OCI-LY7 (cell line): ENCODE measurements around the gene PCNX2. TPM values are rescaled to one million over a fixed set of nuclear protein-coding genes. Genes with fewer than 3 reads are reported as not detected.

Experiments used
- BruUV-seq: library from RNA; stranded (reverse); fragments of 400-500 nt; replicated peaks from 2 replicates; lab custom pipeline; 2021; lab: Mats Ljungman, UMichigan
- CTCF ChIA-PET: fragments of 300-600 bp; sonication (Branson Sonifier 250); formaldehyde crosslinking; loops from one replicate; lab custom pipeline; 2022; ENCODE audit warnings: antibody characterized with exemption; ENCODE audit not compliant: unreplicated experiment; lab: Charles Lee
- POLR2A ChIA-PET: fragments of 300-600 bp; sonication (Branson Sonifier 250); formaldehyde crosslinking; loops from one replicate; lab custom pipeline; 2022; ENCODE audit warnings: antibody characterized with exemption; lab: Charles Lee
- DNase-seq: peaks from one replicate; pipeline ENCODE4 v3.0.0-alpha.2; 2015; ENCODE audit warnings: low spot score
- H2AFZ ChIP-seq: fragments of 200-600 bp; sonication (generic), shearing (Covaris generic); 2 replicates; pipeline ENCODE4 v1.6.1; 2014; ENCODE audit warnings: mild to moderate bottlenecking, antibody characterized with exemption, low read length, moderate library complexity
- H3K27ac ChIP-seq: fragments of 200-600 bp; sonication (generic); 2 replicates; pipeline ENCODE4 v1.5.1; 2014; ENCODE audit warnings: mixed run types, low read depth, mild to moderate bottlenecking, moderate library complexity, low read length, inconsistent platforms; ENCODE audit not compliant: poor library complexity, severe bottlenecking
- H3K36me3 ChIP-seq: fragments of 200-600 bp; sonication (generic); 2 replicates; pipeline ENCODE4 v1.6.1; 2014; ENCODE audit warnings: mild to moderate bottlenecking, antibody characterized with exemption, low read length, moderate library complexity, mixed read lengths; ENCODE audit not compliant: insufficient read depth
- H3K4me1 ChIP-seq: fragments of 200-600 bp; sonication (generic); 2 replicates; pipeline ENCODE4 v1.5.1; 2014; ENCODE audit warnings: mild to moderate bottlenecking, low read length; ENCODE audit not compliant: insufficient read depth, poor library complexity, severe bottlenecking
- H3K4me2 ChIP-seq: fragments of 200-600 bp; sonication (generic); 2 replicates; pipeline ENCODE4 v1.6.1; 2014; ENCODE audit warnings: mild to moderate bottlenecking, low read length
- H3K4me3 ChIP-seq: fragments of 200-600 bp; sonication (generic); 2 replicates; pipeline ENCODE4 v1.5.1; 2014; ENCODE audit warnings: mild to moderate bottlenecking, low read depth, low read length; ENCODE audit not compliant: poor library complexity, severe bottlenecking
- H3K79me2 ChIP-seq: fragments of 200-600 bp; sonication (generic); 2 replicates; pipeline ENCODE4 v1.6.1; 2016; ENCODE audit warnings: low read depth, mild to moderate bottlenecking, low read length, moderate library complexity, mixed read lengths; ENCODE audit not compliant: insufficient read depth
- H3K9me2 ChIP-seq: fragments of 200-600 bp; sonication (generic); 2 replicates; pipeline ENCODE4 v1.6.1; 2016; ENCODE audit warnings: mild to moderate bottlenecking, low read length, mixed read lengths; ENCODE audit not compliant: insufficient read depth
- H3K9me3 ChIP-seq: fragments of 200-600 bp; sonication (generic); 2 replicates; pipeline ENCODE4 v1.6.1; 2014; ENCODE audit warnings: mild to moderate bottlenecking, mixed run types, low read length, mixed read lengths
- H4K20me1 ChIP-seq: fragments of 200-600 bp; sonication (generic); 2 replicates; pipeline ENCODE4 v1.6.1; 2014; ENCODE audit warnings: mild to moderate bottlenecking, antibody characterized with exemption, low read length, moderate library complexity, mixed read lengths; ENCODE audit not compliant: insufficient read depth
- EZH2phosphoT487 ChIP-seq: fragments of 200-600 bp; sonication (generic); IDR thresholded peaks from 2 replicates; pipeline ENCODE4 v1.6.1; 2018; ENCODE audit warnings: low read depth, borderline replicate concordance, mild to moderate bottlenecking, mixed run types, antibody characterized with exemption, low read length, moderate library complexity, mixed read lengths
- intact Hi-C: fragments of 100-400 bp; cut with micrococcal nuclease; formaldehyde crosslinking; loops from one replicate; pipeline ENCODE4 v1.10.0; 2022; ENCODE audit not compliant: unreplicated experiment
- total RNA-seq, 2 experiments: library from RNA; depleted of rRNA in 1 of 2; stranded (reverse); fragments of >200 nt in 1 of 2; shearing (Covaris generic) in 1 of 2; gene quantifications; 2 replicates each; pipeline ENCODE4 v1.2.3, GENCODE V29; 2014 to 2022
- TF ChIP-seq, protein P1 (sequence below): fragments of 200-600 bp; sonication (generic); conservative IDR thresholded peaks from 2 replicates; pipeline ENCODE4 v1.5.1; 2014; ENCODE audit warnings: mild to moderate bottlenecking, antibody characterized with exemption, low read length, moderate library complexity, mixed read lengths

PCNX2 gene
- total RNA-seq, 2 experiments from 2014 or later, result 17.1 to 26.9 TPM

DNA sequence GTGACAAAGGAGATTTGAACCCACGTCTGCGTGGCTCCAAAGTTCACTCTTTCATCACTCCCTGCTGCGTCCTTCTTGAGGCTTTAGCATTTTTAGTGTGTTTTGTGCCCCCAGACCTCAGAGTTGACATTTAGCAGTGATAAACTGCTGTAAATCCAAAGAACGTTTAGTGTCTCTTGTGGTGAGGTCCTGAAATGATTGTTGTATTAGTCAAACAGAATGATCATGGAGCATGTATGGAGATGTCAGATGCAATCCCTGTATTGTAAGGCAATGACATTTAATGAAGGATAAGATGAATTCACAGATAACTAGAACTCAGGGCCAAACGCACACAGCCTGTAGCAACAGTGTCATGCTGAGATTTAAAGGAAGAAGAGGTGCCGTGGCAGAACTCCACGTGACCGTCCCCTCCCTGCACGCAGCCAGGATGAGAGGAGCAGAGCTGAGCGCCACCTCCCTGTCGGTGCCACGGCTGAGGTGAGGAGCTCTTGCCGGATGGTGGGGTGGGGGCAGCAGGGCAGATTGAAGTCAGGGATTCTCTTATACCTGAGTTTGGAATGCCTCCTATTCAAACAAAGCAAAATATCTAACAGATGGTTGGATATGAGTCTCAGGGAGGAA is 315.1 kb downstream of the PCNX2 start:
- no peak overlapping the region for H3K27ac ChIP-seq
- H3K9me2 ChIP-seq, result no peaks in the 10 kb centered on the region
- POLR2A ChIA-PET, result interaction anchor here (0.6 kb wide), 1 partner anchor 205 kb away, joined by 8 read pairs; no protein-coding TSS in a partner anchor
- no peaks in the 10 kb centered on the region for H4K20me1 ChIP-seq
- H3K4me1 ChIP-seq, result no peaks in the 10 kb centered on the region
- H3K79me2 ChIP-seq, result no peaks in the 10 kb centered on the region
- DNase-seq, result no peak
- BruUV-seq, result no TSS peak
- no peak overlapping the region for H2AFZ ChIP-seq
- TF ChIP-seq, protein P1, sequence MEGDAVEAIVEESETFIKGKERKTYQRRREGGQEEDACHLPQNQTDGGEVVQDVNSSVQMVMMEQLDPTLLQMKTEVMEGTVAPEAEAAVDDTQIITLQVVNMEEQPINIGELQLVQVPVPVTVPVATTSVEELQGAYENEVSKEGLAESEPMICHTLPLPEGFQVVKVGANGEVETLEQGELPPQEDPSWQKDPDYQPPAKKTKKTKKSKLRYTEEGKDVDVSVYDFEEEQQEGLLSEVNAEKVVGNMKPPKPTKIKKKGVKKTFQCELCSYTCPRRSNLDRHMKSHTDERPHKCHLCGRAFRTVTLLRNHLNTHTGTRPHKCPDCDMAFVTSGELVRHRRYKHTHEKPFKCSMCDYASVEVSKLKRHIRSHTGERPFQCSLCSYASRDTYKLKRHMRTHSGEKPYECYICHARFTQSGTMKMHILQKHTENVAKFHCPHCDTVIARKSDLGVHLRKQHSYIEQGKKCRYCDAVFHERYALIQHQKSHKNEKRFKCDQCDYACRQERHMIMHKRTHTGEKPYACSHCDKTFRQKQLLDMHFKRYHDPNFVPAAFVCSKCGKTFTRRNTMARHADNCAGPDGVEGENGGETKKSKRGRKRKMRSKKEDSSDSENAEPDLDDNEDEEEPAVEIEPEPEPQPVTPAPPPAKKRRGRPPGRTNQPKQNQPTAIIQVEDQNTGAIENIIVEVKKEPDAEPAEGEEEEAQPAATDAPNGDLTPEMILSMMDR, result no peak
- no peak for TF ChIP-seq EZH2phosphoT487
- intact Hi-C loops, result no loop called here
- no peak overlapping the region for H3K4me2 ChIP-seq
- CTCF ChIA-PET, result no interaction called here
- H3K4me3 ChIP-seq, result no peak overlapping the region
- 0 out of 2 replicates have a peak, but pooled peaks cover 6% of the 10 kb centered on the region for H3K36me3 ChIP-seq
- no peaks in the 10 kb centered on the region for H3K9me3 ChIP-seq

DNA sequence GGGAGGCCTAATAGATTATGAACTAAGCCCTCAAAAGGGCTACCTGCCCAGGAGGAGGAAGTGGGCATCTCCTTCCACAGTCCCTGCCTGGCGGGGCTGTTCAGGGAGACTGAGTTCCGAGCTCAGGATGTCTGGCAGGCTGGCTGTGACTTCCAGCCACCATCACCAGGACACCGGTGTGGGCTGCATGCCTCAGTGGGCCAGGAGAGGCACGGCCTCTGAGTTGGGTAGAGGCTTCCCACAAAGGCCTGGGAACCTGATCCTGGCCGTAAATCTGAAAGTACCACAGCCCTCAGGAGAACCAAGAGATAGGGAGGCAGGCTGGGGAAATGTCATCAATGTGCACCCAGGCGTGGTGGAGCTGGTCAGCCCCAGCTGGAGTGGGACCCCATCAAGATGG is 316.0 kb downstream of the PCNX2 start:
- TF ChIP-seq EZH2phosphoT487, result no peak
- TF ChIP-seq, protein P1, result no peak
- no peak for DNase-seq
- Histone ChIP-seq H3K79me2 (no peaks in the 10 kb centered on the region), H3K27ac (no peak overlapping the region), H3K9me2 (no peaks in the 10 kb centered on the region), H4K20me1 (no peaks in the 10 kb centered on the region), H2AFZ (no peak overlapping the region), H3K4me3 (no peak overlapping the region), H3K36me3 (peaks cover 13% of the 10 kb centered on the region), H3K4me2 (no peak overlapping the region), H3K9me3 (no peaks in the 10 kb centered on the region), H3K4me1 (no peaks in the 10 kb centered on the region)
- BruUV-seq, result no TSS peak
- intact Hi-C loops, result no loop called here
- ChIA-PET POLR2A (interaction anchor here (0.6 to 0.7 kb wide), 2 partner anchors 120 to 201 kb away, joined by 3 to 4 read pairs; no protein-coding TSS in a partner anchor), CTCF (no interaction called here)

DNA sequence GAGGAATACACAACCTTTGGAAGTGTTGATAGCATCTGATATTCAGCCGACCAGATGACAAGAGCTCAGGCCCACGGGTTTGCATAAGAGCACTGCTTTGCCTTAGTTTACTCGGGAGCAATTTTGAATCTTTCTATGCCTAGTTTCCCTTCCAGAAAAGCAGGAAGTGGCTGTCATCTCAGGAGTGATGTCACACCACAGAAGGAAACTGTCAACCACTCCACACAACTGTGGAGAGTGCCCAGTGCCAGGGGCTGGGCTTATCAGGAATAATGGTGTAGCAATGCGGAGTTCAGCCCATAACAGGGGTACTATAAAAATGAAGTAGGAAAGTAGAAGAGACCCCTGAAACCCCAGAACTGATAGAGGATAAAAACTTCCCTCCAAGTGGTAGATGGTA is 316.7 kb downstream of the PCNX2 start:
- no peak overlapping the region for H3K27ac ChIP-seq
- H3K36me3 ChIP-seq, result peaks cover 20% of the 10 kb centered on the region
- H3K9me3 ChIP-seq, result peaks cover 2% of the 10 kb centered on the region; the same call in 1 of the 2 replicates
- no TSS peak for BruUV-seq
- no peaks in the 10 kb centered on the region for H3K9me2 ChIP-seq
- H3K4me3 ChIP-seq, result no peak overlapping the region
- CTCF ChIA-PET, result no interaction called here
- no peaks in the 10 kb centered on the region for H3K79me2 ChIP-seq
- no peak for DNase-seq
- TF ChIP-seq EZH2phosphoT487, result no peak
- TF ChIP-seq, protein P1, result no peak
- H2AFZ ChIP-seq, result no peak overlapping the region
- intact Hi-C loops, result no loop called here
- no peaks in the 10 kb centered on the region for H4K20me1 ChIP-seq
- POLR2A ChIA-PET, result interaction anchor here (0.7 to 1.3 kb wide), 2 partner anchors 15 to 119 kb away, joined by 3 to 6 read pairs; no protein-coding TSS in a partner anchor
- no peaks in the 10 kb centered on the region for H3K4me1 ChIP-seq
- H3K4me2 ChIP-seq, result no peak overlapping the region
